CD4-positive, alpha-beta T cell treated with Interferon gamma for 1 hour (primary cell): Measurements from ENCODE around the gene IL1RAP.

Experiments used
- DNase-seq: peaks from one replicate; pipeline ENCODE4 v3.0.0-alpha.2; 2020

The IL1RAP gene

DNA sequence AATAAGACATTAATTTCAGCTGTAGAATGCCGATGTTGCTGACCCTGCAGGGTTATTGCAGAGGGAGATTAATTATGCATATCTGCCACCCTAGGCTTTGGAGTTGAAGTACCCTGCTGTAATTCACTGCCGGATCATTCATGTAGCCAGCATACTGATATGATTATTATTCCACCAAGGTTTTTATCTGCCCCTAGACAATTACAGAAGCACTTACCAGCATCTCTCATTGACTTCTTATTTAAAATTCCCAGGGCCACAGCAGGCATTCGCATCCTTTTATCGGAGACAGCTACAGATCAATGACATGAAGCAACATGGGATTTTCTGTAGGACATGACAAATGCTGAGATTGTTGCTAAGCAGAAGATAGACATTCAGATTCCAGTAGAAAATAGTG lies 31.3 kb downstream of the IL1RAP start:
- DNase-seq: no peak

DNA sequence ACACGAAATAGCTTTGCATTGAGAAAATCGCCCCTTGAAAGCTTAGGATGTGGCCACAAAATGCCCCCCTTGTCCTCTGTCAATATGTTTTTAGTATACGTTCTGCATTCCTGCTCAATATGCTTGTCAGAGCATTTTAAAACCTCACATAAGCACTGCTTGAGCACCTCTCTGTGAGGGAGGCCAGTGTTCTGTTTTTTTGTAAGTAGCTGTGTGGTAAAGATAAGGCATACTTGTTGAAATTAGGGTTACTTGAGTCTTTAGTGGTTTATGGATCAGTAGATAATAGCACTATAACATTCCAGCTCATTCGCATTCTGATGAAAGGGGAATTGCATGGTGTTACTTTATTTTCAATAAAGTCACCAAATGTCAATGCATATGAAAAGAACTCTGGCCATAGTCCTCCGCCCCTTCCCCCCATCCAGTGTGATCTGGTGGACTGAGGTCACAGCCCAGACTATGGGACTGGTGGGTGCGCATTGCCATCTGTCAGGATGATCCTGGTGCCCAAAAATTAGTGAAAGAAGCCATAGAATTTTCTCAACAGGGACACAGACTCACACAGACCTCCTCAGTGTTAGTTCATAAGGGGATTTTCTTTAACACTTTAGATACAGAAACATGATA lies 33.1 kb downstream of the IL1RAP start:
- no peak for DNase-seq

DNA sequence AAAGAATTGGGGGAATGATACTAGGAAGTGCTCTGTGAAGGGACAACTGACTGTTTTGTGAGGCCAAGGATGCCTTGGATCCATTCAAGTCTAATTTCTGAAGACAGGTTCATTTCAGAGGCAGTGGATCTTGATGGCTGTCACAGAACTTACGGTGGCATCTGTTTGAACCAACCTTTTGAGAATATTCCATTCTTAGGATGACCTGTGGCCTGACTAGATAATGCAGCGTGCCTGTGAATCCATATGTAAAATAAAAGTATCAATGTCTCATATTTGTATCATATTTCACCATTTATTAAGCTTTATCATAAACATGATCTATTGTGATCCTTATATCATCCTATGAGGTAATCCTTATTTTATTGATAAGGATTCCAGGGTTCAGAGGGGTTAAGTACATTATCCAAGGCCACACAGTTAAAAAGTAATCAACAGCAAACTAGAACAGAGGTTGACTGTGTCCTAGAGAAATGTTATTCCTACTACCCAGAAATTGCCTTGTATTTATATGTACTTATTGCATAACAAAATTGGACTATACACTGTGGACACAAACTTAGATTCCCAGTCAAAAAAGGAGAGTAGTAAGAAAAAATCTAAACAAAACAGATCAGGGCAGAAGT lies 34.3 kb downstream of the IL1RAP start:
- no peak for DNase-seq

DNA sequence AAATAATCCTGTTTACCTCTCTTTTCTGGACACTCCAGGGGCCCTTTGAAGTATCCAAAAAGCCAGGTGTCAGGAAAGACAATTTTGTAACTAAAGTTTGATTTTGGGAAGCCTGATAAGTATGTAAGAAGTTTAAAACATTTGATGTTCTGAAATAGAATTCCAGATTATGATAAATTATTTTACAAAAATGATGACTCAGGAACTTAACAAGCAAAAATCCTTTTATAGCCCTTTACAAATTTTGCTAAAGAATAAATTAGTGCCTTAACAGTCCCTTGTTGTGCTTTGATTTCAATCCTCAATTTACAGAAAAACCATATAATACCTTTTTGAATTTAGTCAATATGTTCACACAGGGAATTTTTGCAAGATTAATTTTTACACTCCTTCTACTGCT lies 38.1 kb downstream of the IL1RAP start:
- no peak for DNase-seq

DNA sequence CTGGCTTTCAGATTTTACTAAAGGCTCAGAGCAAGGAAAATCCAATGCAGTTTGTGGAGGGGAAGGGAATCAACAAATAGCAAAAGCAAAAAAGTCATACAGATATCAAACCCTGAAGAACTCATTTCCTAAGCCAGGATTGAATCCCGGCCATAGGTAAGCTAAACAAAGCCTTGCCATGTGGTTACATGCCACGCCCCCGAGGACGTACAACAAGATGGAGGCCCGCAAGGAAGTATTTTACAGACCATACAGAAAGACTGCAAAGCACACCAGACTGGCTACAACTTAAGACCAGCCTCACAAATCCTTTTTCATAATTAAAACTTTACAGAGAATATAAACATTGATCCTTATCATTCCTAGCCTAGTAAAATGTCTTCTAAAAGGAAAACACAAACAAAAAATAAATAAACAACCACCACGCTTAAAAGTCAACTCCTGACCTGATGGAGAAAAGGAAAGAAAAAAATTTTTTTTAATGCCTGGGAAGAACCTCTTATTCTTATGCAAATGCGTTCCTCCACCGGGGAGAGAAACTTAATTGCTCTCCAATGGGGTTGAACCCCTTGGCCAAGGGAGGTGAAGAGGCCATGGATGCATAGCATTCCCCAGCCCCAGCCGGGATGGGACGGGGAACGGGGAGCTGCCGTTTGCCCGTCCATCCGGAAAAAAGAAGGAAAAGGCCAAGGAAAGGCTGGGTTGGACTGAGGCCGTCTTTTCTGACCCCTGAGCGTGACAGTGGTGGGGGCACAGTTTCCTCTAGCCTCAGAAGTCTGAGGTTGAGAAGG lies 39.3 kb downstream of the IL1RAP start:
- DNase-seq: no peak

DNA sequence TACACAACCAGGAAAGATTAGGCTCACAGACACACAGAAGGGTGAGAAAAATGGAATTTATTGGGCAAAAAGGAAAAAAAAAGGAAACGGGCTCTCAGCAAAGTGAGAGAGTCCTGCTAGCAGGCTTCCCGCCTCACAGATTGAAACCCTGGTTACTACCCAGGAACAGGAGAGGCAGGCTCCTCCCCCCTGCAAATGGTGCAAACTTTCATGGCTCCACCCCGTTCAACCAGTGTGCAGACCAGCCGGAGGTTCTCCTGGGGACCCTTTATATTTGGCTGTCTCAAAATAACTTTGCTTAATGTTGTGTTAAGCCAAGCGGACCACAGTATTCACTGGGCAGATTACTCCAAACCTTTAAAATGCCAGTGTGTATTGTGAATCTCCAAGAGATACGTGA lies 40.3 kb downstream of the IL1RAP start:
- no peak for DNase-seq

DNA sequence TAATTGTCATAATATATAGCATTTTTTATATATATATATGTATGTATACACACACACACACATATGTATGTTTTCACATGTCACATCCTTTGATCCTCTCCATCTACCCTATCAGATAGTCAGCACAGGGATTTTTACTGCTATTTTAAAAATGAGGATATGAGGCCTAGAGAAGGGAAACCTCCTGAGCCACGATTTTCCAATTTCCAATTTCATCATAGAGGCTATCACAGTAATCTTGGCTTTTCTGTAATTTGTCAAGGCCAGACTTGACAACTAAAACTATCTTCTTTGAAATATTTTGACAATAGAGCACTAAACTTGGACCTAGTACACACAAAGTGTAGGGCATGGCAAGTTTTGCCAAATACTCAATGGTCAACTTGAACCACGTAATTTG lies 42.5 kb downstream of the IL1RAP start:
- no peak for DNase-seq

DNA sequence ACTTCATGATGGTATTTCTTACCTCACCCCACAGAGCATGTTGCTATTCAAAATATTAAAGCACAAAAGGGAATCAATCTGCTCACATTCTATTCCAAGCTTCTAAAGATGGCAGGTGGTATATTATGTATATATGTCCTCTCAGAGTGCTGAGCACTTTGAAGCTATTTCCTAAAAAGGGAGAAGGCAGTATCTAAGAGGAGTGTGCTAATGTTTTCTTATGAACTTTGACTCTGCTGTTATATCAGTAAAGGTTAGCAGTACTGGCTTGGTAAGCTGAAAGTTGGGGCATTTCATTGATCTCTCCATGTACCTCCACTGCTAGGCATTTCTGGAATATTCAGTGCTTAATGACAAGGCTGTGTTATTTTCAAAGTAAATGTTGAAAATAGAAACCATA lies 43.4 kb downstream of the IL1RAP start:
- no peak for DNase-seq

DNA sequence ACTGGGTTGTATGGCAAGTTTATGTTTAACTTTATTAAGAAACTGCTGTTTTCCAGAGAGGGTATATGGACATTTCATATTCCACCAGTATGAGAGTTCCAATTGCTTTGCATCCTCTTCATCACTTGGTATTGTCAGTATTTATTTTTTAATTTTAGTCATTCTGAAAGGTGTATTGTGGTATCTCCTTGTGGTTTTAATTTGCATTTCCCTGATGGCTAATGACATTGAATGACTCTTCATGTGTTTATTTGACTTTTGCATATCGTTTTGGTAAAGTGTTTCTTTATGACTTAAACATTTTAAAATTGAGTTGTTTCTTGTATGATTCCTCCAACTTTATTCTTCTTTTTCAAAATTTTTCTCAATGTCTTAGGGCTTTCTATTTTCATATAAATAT lies 44.4 kb downstream of the IL1RAP start:
- DNase-seq: no peak

DNA sequence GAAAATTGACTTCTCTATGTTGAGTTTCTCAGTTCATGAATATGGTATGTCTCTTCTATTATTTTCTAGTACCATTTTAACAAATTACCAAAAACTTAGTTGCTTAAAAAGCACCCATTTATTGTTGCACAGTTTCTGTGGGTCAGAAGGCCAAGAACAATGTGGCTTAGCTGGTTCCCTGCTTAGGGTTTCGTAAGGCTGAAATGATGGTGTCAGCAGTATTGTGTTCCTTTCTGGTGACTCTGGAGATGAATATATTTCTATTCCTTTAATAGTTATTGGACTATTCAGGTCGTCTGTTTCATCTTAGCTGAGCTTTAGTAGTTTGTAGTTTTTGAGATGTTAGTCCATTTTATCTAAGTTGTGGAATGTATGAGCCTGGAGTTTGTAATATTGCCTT lies 44.9 kb downstream of the IL1RAP start:
- DNase-seq: no peak

DNA sequence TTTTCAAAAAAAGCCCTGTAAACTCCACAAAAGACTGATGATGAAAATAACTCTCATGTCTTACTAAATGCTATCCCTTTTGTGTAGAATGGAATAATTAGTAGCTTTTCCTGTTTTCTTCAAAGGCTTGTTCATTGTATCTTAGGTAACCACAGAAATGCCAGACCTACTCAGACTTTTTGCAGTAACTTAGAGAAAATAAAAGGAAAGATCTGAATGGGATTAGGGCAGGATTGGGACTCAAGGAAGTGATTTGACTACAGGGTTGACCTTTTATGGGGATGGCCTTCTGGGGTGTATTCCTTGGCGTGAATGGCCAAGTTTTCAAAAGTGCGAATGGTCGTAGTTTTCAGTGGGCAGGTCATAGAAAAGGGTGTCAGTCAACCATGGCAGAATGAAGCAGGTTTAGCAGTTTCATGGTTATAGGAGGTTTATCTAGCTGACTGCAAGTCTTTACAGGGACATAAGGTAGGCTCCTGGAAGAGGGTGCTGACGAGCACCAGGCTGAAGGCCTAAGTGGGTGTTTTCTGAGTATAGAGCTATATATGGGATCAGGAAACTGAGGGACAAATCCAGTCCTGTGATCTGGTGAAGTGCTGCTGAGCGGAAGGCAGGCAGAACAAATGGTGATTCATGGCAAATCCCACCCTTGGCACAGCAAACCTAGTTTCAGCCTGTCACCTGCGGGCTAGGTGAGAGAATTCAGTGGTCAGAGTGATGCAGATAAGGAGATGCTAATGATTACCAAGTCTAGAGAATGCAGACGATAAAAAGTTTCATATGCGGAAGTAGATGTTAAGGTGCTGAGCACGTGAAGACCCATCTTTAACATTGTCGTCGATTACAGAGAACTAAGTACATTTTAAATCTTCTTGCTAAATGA lies 46.4 kb downstream of the IL1RAP start:
- no peak for DNase-seq

DNA sequence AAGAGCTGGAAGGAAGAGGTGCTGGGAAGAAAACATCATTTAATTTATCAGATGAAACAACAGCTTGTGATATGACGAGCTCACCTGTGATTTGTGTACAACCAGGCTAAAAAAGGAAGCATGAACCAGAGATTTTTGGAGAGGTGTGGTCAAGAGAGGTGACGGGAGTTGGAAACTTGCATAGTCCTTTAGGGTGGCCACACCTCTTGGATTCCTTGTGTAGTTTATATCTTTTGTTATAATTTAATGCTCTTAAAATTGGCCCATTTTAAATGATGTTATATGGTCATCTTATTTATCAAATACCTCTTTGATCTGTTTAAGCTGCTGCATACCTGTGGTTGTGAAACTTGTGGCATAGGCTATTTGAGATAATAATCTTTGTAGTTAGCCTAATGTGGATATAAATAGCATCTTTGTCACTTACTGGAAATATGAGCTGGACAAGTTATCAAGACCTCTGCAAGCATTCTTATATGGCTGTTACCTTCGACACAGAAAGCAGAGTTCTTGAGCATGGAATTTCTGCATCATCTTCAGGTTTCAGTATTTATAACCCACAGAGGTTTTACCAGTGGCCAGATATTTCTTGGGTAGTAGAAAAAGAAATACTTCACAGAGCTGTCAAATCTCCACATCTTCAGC lies 49.1 kb downstream of the IL1RAP start:
- no peak for DNase-seq

DNA sequence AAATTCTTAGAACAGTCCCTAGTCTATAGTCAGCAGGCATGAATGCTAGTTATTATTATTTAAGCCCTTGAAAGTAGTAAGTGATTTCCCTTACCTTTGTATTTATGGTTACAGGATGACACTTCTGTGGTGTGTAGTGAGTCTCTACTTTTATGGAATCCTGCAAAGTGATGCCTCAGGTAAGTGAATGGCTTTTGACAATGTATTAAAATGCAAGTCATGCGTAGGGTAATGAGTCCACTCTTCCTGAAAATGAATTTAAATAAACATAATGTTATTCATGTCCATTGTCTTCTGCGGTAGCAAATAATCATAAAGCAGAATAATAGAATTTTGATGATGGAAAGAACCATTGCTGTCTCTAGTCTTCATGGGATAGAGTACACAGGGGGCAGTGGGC lies 50.3 kb downstream of the IL1RAP start:
- no peak for DNase-seq

DNA sequence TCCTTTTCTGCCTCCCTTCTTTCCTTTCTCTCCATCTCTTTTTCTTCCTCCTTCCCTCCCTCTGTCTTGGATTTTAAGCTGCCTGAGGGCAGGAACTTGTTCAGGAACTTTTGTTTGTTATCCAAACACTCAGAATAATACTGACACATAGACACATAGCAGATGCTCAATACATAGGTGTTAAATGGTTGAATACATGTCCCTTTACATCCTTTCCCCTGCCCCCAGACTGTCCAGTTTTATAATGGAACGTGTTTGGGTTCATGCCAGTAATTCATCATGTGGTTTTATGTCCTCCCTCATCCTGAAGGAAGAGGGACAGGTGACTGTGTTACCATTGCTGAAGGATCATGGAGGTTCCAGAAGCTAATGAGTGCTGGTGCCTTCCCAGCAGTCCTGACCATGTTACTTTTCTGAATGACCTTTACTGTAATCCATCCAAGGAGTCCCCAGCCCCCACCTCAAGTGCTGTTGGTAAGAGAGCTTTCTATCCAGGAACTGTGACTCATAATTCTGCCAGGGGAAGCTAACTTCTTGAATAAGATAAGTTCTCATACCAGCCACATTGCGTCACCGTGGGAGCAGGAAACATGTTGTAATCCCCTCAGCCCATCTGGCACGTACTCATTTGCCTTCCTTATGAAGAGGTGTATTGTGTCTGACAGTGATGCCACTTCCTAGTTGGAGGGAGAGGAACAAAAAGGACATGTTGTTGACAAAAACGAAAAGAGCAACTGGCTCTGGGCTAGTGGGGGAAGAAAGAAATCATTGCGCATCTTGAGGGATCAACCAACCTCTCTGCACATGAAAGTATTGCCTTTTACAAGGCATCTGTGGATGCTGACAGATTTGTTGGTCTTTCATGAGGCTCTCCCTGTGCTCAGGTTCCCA lies 52.4 kb downstream of the IL1RAP start:
- DNase-seq: peak; percentile 81

DNA sequence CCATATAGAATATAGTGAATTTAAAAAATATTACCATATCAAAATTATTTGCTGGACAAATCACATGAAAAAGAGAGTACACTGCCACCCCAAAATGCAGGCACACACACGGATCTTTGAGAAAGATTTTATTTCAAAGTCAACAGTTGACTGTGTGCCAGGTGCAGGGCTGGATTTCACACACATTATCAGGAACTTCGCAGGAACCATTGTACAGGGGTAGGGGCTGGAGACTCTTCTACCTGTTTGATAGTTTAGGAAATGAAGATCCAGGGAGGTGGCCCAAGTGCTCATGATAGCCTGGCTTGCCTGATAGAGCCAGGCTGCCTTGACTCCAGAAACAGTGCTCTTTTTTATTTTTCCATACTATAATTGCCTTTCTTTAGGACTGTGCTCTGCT lies 54.2 kb downstream of the IL1RAP start:
- no peak for DNase-seq

DNA sequence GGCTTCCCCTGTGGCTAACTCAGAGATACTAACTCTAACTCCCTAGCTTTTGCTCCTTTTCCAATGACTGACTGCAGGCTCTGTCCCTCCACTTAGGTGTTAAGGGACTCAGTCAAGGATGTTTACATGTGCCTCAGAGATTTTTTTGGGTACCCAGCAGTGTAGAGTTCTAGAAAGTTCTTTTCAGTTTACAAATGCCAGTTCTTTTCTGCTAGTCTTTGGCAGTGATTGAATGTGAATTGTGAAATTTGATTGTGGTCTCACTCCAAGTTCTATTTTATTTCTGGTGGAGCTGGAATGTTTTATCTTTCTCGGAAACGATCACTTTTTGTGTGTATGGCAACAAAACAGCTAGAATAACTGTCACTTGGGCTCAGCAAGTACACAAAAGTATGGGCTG lies 60.6 kb downstream of the IL1RAP start:
- DNase-seq: no peak

DNA sequence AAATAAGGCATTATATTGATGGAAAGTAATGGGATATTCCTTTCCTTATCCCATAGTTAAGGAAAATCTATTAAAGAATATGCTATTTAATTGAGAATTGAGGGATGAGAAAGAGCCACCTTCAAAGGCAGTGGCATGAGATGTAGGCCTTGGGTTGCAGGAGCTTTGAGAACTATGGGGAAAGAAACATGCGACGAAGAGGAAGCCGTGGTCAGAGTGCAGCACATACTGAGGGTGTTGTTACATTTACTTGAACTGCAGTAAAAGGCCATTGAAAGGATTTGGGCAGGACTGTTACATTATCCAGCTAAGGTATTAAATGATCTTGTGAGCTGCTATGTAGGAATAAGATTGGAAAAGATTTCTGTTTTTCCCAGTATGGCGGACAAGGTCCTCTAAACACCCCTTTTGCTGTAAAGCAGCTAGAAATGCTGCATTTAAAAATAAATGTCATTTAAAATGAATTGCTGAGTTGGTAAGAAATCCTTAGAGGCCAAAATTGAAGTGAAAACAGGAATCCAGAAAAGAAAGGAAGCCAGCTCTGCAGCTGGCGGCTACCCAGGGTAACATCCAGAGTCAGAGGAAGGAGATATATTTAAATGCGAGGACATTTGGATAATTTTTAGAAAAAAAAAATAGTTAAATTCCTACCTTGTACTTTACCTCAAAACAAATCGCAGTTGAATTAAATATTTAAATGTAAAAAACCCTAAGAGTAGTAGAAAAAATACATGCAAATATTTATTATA lies 61.7 kb downstream of the IL1RAP start:
- no peak for DNase-seq

DNA sequence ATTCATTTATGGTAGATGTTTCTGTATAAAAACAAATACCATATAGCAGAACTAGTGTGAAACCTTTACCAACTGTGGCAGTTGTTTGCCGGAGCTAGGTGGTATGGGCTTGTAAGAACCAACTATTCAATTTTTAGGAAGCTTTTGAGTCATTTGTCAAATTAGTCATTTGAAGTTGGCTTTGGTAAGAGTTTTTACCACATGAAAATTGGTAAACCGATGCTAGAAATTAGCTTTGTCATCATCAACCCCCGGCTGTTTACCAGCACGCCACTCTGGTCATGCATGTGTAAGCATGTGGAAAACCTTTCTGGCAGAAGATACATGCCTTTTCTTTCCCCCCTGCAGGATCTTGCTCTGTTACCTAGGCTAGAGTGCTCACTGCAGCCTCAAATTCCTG lies 63.3 kb downstream of the IL1RAP start:
- no peak for DNase-seq

DNA sequence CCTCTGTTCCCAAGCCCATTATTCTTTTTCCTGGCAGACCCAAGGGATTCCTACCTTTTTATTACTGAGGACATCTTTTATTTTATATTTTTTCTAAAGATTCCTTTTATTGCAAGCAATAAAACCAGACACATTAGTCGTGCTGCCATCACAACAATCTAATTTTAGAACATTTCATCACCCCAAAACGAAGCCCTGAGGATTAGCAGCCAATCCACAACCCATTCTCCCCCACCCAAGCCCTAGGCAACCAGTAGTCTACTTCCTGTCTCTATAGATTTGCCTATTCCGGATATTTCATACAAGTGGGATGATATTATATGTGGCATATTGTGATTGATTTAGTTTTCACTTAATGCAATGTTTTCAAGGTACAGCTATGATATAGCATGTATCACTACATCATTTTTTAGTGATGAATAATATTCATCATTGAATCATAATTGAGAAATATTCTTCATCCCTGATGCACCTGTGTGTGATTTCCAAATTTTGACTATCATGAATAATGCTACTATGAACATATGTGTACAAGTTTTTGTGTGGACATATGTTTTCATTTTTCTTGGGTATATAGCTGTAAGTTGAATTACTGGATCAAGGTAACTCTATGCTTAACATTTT lies 65.7 kb downstream of the IL1RAP start:
- no peak for DNase-seq

DNA sequence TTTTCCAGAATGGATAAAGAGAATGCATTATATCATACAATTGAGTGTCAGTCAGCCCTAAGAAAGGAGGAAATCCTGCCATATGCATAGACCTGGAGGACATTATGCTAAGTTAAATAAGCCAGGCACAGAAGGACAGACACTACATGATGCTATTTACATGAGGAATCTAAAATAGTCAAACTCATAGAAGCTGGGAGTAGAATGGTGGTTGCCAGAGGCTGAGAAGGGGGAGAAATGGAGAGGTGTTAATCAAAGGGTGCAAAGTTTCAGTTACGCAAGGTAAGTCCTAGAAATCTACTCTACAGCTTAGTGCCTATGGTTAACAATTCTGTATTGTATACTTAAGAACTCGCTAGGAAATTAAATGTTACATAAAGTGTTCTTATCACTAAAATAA lies 66.5 kb downstream of the IL1RAP start:
- no peak for DNase-seq
